HG03280 (cell line): ENCODE measurements around the gene CARM1.

Source experiments
- ATAC-seq: cut with Tn5 transposase; IDR thresholded peaks from one replicate; pipeline ENCODE4 v1.9.1; 2021; ENCODE audit warnings: mild to moderate bottlenecking, moderate library complexity; ENCODE audit not compliant: unreplicated experiment

CARM1 gene

GRCh38 chr19:10968527-10969135, 97.3 kb downstream of the CARM1 start:
- ATAC-seq = no peak

- no peak for ATAC-seq
These were observed 99.9 kb downstream of the CARM1 start for GRCh38 chr19:10971107-10971726.
